ENCODE measurements around the gene RPS15.

RPS15 gene

DNA sequence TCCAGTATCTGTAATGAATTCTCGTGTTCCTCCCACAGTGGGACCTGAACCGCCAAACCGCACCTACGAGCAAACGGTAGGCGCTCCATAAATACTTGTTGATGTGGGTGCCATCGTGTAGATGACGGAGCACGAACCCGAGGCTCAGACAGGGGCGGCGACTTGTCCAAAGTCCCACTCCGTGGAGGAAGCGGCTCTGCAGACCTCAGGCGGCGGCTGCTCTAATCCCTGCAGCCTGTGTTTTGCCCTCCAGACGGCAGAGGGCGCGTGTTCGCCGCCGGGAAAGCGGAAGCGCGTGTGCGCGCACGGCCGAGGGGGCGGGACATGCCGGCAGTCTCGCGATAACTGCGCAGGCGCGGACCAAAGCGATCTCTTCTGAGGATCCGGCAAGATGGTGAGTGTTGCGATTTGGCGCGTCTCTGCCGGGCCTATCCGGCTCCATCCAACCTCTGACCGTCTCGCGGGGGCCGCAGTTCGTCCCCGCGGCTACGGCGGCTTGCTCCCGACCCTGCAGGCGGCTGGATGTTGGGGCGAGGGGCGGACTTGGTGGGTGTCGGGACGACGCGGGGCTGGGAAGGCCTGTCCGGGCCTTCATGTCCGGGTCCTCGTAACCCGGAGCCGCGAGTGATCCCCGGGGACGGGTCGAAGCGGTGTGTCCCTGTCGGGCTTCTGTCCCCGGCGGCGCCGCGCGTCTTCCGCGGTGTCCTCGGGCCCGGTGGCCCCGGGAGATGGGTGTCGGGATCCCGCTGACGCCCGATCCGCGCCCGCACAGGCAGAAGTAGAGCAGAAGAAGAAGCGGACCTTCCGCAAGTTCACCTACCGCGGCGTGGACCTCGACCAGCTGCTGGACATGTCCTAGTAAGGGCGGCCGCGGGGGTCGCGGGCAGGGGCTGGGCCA lies at the start of gene RPS15:
Gene RPS15 (plus strand): TSS at position 362 of the 898 bp plus-strand sequence. CDS start 30 bp downstream, at position 392.
- peak; percentile 96 for DNase-seq (ENCODE audit: low spot score)

- DNase-seq (ENCODE audit: low spot score): no peak
These were observed 49.6 kb upstream of the RPS15 start for GRCh38 chr19:1388637-1389026.

- no peak for DNase-seq (ENCODE audit: low spot score)
These were observed 48.9 kb upstream of the RPS15 start for GRCh38 chr19:1389033-1389940.

- no peak for DNase-seq (ENCODE audit: low spot score)
These were observed 47.2 kb upstream of the RPS15 start for GRCh38 chr19:1390890-1391423.

DNA sequence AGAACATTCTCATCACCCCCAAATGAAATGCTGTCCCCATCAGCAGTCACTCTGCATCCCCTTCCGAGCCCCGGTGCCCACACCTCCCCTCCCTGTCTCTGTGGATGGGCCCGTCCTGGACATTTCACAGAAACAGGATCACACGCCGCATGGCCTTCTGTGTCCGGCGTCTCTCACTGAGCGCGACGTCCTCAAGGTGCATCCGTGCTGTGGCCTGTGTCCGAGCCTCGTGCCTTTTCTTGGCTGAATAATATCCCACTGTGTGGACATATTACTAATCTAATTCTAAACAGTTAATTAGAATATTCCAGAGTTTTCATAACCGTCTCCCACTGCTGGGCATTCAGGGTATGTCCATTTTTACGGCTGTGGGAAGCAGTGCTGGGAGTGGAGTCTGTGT lies 45.8 kb upstream of the RPS15 start:
- no peak for DNase-seq (ENCODE audit: low spot score)

DNA sequence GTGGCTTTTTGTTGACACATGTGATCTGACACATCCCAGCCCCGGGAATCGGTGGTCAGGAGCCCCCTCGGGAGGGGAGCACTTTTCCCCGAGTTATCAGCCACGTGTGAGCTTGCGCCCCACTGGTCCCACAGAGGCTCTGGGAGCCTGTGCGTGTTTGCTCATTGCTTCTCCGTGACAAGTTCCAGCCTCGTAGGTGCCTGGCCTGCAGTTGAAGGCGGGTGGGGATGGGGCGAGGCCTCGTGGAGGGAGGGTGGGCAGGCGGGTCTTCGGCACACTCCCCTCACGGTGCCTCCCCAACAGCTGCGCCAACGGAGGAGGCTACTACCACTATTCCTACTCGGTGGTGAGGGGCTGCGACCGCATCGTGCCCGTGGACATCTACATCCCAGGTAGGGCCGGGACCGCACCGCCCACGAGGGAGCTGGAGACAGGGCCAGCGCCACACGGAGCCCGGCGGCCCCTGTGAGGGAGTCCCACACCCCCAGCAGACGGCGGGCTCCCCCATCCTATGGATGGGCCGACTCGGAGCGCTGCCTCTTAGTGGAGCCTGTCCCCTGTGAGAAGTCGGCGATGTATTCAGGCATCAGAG lies 45.2 kb upstream of the RPS15 start:
- no peak for DNase-seq (ENCODE audit: low spot score)

- DNase-seq (ENCODE audit: low spot score): no peak
These were observed 44.4 kb upstream of the RPS15 start for GRCh38 chr19:1393841-1394240.

GRCh38 chr19:1394252-1395193 lies 43.7 kb upstream of the RPS15 start:
- DNase-seq (ENCODE audit: low spot score): no peak

- no peak for DNase-seq (ENCODE audit: low spot score)
These were observed 42.8 kb upstream of the RPS15 start for GRCh38 chr19:1395194-1396018.

GRCh38 chr19:1396019-1396767 lies 42.0 kb upstream of the RPS15 start:
- DNase-seq (ENCODE audit: low spot score): no peak

GRCh38 chr19:1396768-1397679 lies 41.2 kb upstream of the RPS15 start:
- no peak for DNase-seq (ENCODE audit: low spot score)

DNA sequence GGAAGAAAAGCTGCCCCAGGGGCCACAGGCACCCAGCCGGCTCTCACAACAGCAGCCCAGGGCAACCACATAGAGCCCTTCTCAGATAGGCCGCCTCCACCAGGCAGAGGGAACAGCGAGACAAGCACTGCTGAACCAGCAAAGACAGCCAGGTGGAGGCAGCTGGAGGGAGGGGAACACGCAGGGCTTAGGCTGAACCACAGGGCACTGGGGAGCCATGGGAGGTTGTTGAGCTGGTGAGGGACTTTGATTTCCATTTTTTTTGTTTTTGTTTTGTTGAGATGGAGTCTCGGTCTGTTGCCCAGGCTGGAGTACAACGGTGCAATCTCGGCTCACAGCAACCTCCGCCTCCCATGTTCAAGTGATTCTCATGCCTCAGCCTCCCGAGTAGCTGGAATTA lies 40.4 kb upstream of the RPS15 start:
- no peak for DNase-seq (ENCODE audit: low spot score)

GRCh38 chr19:1399079-1399478 lies 39.1 kb upstream of the RPS15 start:
- no peak for DNase-seq (ENCODE audit: low spot score)

DNA sequence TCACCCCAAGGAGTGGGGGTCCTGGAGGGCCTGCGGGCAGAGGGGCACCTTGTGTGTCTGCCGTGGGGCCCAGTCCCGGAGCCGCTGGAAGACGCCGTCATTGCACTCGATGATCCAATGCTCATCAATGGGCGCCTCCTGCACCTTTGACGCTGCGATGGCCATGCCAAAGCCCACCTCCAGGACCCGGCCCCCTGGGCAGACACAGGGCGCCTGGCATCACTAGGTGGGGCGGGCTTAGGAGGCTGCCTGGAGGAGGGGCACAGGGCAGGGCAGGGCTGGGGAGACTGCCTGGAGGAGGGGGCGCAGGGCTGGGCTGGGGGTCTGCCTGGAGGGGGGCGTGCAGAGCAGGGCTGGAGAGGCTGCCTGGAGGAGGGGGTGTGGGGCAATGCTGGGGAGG lies 38.5 kb upstream of the RPS15 start:
- no peak for DNase-seq (ENCODE audit: low spot score)

- no peak for DNase-seq (ENCODE audit: low spot score)
These were observed 37.7 kb upstream of the RPS15 start for GRCh38 chr19:1400281-1401137.

DNA sequence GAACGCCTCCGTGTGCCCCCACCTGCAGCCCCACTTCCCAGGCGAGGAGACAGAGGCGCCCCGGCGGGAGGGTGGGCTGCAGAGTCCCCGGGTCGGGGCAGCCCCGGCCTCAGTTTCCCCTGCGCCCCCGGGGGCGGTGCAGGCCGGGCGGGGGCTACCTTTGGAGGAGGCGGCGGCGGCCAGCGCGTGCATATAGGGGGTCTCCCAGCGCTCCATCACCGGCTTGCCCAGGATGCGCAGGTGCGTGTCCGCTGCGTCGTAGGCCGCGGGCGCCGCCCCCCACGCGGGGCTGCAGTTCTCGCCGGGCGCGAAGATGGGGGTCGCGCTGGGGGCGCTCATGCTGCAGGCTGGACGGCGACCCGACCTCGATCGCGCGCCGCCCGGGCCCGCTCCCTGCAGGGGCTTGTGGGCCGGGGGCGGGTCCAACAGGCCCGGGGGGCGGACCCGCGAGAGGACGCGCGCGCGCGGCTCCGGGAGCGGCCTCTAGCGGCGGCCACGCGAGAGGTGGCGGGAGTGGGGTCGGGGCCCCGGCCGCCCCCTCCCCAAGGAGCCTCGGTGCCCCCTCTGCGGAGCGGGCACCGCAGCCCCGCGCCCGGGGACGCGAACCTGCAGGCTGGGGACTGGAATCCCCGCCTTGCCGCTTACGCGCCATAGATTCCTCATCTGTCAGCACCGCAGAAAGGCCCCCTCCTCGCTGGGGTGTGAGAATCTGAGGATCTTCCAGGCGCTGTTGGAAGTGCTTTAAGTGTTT lies 36.9 kb upstream of the RPS15 start, which contains the start of gene GAMT:
Gene GAMT (minus strand): TSS at position 405 of the 751 bp plus-strand sequence. CDS start 66 bp downstream, at position 339.
- peak; percentile 45 for DNase-seq (ENCODE audit: low spot score)

GRCh38 chr19:1401889-1402217 lies 36.3 kb upstream of the RPS15 start:
- no peak for DNase-seq (ENCODE audit: low spot score)

Measured in CD4-positive, alpha-beta T cell treated with Interleukin-2 at 100 ng/mL for 4 hours (primary cell).